Epithelial cell of proximal tubule (primary cell): Measurements from ENCODE around the gene CAB39L. TPM values are rescaled to one million over a fixed set of nuclear protein-coding genes. Genes with fewer than 3 reads are reported as not detected.

Experiments used
- DNase-seq: peaks from one replicate; pipeline ENCODE4 v3.0.0-alpha.2; 2011; ENCODE audit warnings: low read depth
- H3K4me3 ChIP-seq: 2 replicates; pipeline ENCODE4 v1.5.1; 2011; ENCODE audit warnings: low read depth, mild to moderate bottlenecking, low read length
- total RNA-seq: library from RNA; depleted of rRNA; stranded (reverse); fragments of >200 nt; gene quantifications from 2 replicates; pipeline ENCODE4 v1.2.3, GENCODE V29; 2015
- TF ChIP-seq, protein P1 (sequence below): conservative IDR thresholded peaks from 2 replicates; pipeline ENCODE4 v1.5.1; 2012; ENCODE audit warnings: low read depth, mild to moderate bottlenecking, low read length

The CAB39L gene
- total RNA-seq, 1 donor from 2014 or later, result 5.2 TPM

GRCh38 chr13:49354719-49355118 is 89.1 kb downstream of the CAB39L start:
- TF ChIP-seq, protein P1, sequence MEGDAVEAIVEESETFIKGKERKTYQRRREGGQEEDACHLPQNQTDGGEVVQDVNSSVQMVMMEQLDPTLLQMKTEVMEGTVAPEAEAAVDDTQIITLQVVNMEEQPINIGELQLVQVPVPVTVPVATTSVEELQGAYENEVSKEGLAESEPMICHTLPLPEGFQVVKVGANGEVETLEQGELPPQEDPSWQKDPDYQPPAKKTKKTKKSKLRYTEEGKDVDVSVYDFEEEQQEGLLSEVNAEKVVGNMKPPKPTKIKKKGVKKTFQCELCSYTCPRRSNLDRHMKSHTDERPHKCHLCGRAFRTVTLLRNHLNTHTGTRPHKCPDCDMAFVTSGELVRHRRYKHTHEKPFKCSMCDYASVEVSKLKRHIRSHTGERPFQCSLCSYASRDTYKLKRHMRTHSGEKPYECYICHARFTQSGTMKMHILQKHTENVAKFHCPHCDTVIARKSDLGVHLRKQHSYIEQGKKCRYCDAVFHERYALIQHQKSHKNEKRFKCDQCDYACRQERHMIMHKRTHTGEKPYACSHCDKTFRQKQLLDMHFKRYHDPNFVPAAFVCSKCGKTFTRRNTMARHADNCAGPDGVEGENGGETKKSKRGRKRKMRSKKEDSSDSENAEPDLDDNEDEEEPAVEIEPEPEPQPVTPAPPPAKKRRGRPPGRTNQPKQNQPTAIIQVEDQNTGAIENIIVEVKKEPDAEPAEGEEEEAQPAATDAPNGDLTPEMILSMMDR, result no peak
- H3K4me3 ChIP-seq, result no peak overlapping the region
- DNase-seq, result no peak

GRCh38 chr13:49353908-49354307 is 90.0 kb downstream of the CAB39L start:
- TF ChIP-seq, protein P1, result no peak
- no peak overlapping the region for H3K4me3 ChIP-seq
- no peak for DNase-seq

DNA sequence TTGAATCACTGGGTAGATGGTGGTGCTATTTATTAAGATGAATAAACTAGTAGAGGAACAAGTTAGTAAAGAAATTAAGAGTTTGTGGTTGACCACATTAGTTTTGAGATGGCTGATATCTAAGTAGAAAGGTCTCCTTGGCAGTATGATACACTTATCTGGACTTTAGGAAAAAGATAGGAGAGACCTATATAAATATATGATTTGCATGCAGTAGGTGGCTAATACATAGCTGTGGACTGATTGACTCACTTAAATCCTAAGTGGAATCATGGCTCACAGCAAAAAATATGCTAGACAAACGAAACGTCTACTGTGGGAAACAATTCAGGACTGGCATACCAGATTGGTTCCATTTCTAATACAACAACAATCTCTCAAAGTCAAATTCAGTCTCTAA is 92.0 kb downstream of the CAB39L start:
- no peak for DNase-seq
- no peak overlapping the region for H3K4me3 ChIP-seq
- TF ChIP-seq, protein P1, result no peak

DNA sequence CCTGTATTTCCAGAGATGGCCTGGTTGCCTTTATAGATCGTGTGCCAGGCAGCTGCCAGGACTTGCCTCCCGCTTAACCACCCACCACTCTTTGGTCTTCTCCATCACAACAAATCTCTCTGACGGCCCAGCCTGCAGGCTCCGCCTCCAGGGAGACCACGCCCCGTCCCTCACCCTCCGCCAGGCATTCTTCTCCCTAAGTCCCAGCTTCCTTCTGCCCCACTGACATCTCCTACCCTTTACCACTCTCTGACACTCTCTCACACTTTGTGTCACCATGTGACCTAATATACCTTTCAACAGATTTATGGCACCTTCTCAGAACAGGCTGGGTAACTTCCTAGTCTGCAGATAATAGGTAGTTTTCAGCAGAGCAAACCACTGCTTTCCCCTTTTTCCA is 95.1 kb downstream of the CAB39L start:
- H3K4me3 ChIP-seq, result no peak overlapping the region
- TF ChIP-seq, protein P1, result no peak
- DNase-seq, result no peak

GRCh38 chr13:49347650-49348385 is 96.0 kb downstream of the CAB39L start:
- no peak overlapping the region for H3K4me3 ChIP-seq
- TF ChIP-seq, protein P1, result no peak
- no peak for DNase-seq

GRCh38 chr13:49346460-49346859 is 97.4 kb downstream of the CAB39L start:
- no peak for DNase-seq
- no peak overlapping the region for H3K4me3 ChIP-seq
- TF ChIP-seq, protein P1, result no peak

DNA sequence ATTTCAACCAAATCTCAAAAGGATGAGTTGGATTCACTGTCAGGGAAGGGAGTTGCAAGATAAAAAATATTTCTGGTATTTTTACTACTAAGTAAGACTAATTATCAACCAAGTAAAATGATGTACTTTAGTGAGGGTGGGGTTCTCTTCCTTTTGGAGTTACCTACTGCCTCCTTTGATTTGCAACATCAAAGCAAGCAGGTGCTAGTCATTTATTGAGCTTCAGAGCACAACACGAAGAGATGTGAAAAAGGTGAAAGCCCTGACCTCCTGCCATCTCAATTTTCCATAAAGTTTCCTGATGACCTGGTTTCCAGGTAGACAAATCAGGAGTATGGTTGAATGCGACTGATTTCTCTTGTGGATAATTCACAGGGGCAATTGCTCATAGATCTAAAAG is 100.1 kb downstream of the CAB39L start:
- TF ChIP-seq, protein P1, result no peak
- DNase-seq, result no peak
- no peak overlapping the region for H3K4me3 ChIP-seq
